HUES48 (cell line): Measurements from ENCODE around the gene MAP2K1.

ENCODE experiments used
- H3K27ac ChIP-seq: one replicate; pipeline ENCODE4 v1.7.0; 2013; ENCODE audit warnings: low read depth, low read length, inconsistent platforms
- H3K27me3 ChIP-seq: 2 replicates; pipeline ENCODE4 v1.6.1; 2013; ENCODE audit warnings: mild to moderate bottlenecking, low read length; ENCODE audit not compliant: control insufficient read depth, insufficient read depth
- H3K36me3 ChIP-seq: 2 replicates; pipeline ENCODE4 v1.6.1; 2013; ENCODE audit warnings: low read length; ENCODE audit not compliant: control insufficient read depth, insufficient read depth
- H3K4me1 ChIP-seq: 2 replicates; pipeline ENCODE4 v1.6.1; 2013; ENCODE audit warnings: mild to moderate bottlenecking, low read length; ENCODE audit not compliant: control insufficient read depth, insufficient read depth
- H3K4me3 ChIP-seq: 2 replicates; pipeline ENCODE4 v1.5.1; 2013; ENCODE audit warnings: mild to moderate bottlenecking, low read depth, low read length
- H3K9ac ChIP-seq: 2 replicates; pipeline ENCODE4 v1.6.1; 2013; ENCODE audit warnings: mild to moderate bottlenecking, low read depth, low read length, moderate library complexity
- H3K9me3 ChIP-seq: 2 replicates; pipeline ENCODE4 v1.6.1; 2013; ENCODE audit warnings: low read length; ENCODE audit not compliant: control insufficient read depth, insufficient read depth

Gene MAP2K1

DNA sequence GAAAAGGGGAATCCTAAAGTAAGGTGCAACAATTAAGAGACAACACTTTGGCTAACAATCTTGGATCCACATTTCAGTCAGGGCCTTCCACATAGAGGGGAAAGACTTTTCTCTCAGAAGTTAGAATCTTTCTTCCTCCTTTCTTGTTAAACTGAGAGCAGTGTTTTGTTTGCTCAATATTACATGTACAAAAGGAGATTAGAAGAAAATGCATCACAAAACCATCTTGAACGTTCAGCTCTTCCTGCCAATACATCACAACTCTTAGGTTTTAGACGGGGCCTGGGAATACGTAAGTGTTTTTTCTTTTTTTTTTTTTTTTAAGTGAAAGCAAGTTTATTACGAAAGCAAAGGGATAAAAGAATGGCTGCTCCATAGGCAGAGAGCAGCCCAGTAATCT lies 39.1 kb downstream of the MAP2K1 start:
- H3K27me3 ChIP-seq, result no peaks in the 10 kb centered on the region
- peaks cover 9% of the 10 kb centered on the region; the same call in 1 of the 2 replicates for H3K4me1 ChIP-seq
- no peak overlapping the region for H3K9ac ChIP-seq
- no peaks in the 10 kb centered on the region for H3K9me3 ChIP-seq
- H3K4me3 ChIP-seq, result no peak overlapping the region
- no peak overlapping the region for H3K27ac ChIP-seq
- no peaks in the 10 kb centered on the region for H3K36me3 ChIP-seq

DNA sequence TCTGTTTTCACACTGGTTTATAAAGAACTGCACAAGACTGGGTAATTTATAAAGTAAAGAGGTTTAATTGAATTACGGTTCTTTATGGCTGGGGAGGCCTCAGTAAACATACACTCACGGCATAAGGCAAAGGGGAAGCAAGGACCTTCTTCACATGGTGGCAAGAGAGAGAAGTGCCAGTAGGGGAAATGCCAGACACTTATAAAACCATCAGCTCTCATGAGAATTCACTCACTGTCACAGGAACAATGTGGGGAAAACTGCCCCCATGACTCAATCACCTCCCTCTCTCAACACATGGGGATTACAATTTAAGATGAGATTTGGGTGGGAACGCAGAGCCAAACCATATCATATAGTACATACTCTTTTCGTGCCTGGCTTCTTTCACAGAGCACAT lies 42.4 kb downstream of the MAP2K1 start:
- Histone ChIP-seq H3K4me3 (no peak overlapping the region), H3K36me3 (no peaks in the 10 kb centered on the region), H3K27me3 (no peaks in the 10 kb centered on the region), H3K27ac (no peak overlapping the region), H3K9me3 (no peaks in the 10 kb centered on the region), H3K4me1 (peaks cover 9% of the 10 kb centered on the region; the same call in 1 of the 2 replicates), H3K9ac (no peak overlapping the region)

DNA sequence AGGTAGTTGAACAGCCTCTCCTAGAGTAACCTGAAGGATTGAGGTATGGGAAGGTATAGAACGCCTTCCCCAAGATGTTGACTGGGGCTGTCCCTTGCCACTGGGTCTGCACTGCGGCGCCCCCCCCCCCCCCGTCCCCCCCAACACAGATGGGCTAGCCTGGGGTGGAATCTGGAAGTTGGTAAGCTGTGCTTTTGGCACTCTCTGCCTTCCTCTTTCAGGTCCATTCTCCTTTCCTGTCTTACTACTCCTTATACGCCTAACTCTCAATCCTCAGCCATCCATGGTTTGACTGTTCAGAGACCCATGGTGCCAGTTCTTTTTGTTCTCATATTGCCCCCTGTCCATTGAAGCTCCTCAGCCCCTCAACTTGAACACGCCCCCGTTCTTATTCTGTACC lies 42.8 kb downstream of the MAP2K1 start:
- Histone ChIP-seq H3K4me3 (no peak overlapping the region), H3K9me3 (no peaks in the 10 kb centered on the region), H3K27me3 (no peaks in the 10 kb centered on the region), H3K36me3 (no peaks in the 10 kb centered on the region), H3K9ac (no peak overlapping the region), H3K27ac (no peak overlapping the region), H3K4me1 (peaks cover 9% of the 10 kb centered on the region; the same call in 1 of the 2 replicates)

DNA sequence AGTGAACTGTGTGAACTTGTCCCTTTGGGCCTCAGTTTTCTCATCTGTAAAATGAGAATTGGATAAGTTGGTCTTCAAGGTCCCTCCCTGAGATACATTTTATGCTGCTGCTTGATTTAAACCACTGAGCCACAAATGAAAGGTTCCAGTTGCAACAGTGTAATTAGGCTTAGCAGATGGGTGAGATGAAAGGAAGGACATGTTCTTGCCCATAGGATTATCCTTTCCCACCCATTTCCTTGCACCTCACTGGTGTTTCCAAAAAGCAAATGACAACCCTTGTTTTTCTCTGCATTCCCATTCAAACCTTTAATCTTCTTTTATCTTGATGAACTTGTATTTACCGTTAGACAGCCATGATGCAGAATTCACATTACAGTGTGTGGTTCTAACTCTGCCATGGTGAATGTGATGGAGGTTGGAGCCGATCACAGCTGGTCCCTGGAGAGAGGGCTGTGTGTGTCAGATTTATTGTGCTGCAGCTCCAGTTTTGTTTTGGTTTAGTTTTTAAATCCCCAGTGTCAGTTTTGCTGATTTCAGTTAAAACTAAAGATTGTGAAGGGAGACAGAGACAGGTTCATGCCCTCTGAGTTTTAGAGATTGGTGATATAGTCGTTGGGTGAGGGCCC lies 44.0 kb downstream of the MAP2K1 start:
- peaks cover 9% of the 10 kb centered on the region; the same call in 1 of the 2 replicates for H3K4me1 ChIP-seq
- no peak overlapping the region for H3K9ac ChIP-seq
- H3K4me3 ChIP-seq, result no peak overlapping the region
- H3K27ac ChIP-seq, result no peak overlapping the region
- no peaks in the 10 kb centered on the region for H3K27me3 ChIP-seq
- H3K9me3 ChIP-seq, result no peaks in the 10 kb centered on the region
- peaks cover 3% of the 10 kb centered on the region for H3K36me3 ChIP-seq

DNA sequence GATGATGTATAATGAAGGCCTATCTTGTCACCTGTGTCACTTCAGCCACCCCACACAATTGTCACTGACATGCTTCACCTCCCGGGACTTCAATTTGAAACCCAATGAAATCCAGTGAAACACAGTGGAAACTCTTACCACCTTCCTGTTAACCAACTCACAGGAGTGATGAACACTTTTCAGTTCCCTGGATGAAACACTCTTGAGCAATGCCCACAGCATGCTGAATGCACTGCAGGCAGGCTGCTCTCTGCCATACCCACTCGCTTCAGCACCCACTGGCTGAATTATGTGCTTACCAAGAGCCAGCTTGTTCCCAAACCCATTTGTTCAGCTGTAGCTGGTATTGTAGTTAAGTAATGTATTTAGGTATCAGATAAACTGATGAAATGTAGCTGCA lies 47.0 kb downstream of the MAP2K1 start:
- no peaks in the 10 kb centered on the region for H3K27me3 ChIP-seq
- peaks cover 28% of the 10 kb centered on the region for H3K36me3 ChIP-seq
- H3K9ac ChIP-seq, result no peak overlapping the region
- H3K4me3 ChIP-seq, result no peak overlapping the region
- H3K4me1 ChIP-seq, result no peaks in the 10 kb centered on the region
- no peak overlapping the region for H3K27ac ChIP-seq
- H3K9me3 ChIP-seq, result no peaks in the 10 kb centered on the region

DNA sequence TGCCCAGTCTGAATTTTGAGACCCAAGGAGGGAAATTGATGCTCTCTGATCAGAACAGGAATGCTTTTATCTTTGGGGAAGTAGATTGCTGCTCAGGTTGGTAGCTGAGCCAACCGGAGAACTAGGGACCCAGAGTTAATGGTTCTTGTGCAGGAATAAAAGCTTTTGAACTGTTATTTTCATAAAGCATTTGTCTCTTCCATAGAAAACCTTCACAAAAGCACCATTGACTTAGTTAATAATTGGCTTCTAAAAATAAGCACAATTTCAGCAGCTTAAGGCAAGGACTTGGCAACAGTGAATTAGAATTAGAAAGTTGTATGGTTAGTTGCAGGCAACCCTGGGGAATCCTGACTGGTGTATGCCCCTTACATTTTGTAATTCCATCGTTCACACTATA lies 53.8 kb downstream of the MAP2K1 start:
- H3K4me1 ChIP-seq, result no peaks in the 10 kb centered on the region
- H3K9ac ChIP-seq, result no peak overlapping the region
- no peaks in the 10 kb centered on the region for H3K27me3 ChIP-seq
- H3K27ac ChIP-seq, result no peak overlapping the region
- peaks cover 84% of the 10 kb centered on the region for H3K36me3 ChIP-seq
- H3K4me3 ChIP-seq, result no peak overlapping the region
- H3K9me3 ChIP-seq, result no peaks in the 10 kb centered on the region

DNA sequence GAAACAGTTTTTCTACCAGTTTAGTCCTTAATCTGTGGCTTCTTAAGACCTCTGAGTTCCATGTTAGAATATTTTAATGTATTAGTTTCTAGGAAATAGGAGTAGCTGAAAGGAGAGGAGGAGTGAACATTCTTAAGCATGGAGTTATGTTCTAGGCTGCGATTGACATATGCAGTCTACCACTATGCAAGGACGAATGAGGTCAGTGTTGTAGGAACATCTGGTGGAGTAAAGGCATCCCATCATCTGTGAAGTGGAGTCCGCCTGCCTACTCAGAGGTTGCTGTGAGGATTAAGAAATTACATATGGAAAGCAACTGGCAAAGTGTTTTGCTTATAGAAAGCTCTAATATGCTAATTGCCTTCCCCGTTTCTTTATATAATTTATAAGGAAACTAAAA lies 65.7 kb downstream of the MAP2K1 start:
- no peaks in the 10 kb centered on the region for H3K9me3 ChIP-seq
- H3K4me1 ChIP-seq, result 0 out of 2 replicates have a peak, but pooled peaks cover 3% of the 10 kb centered on the region
- no peak overlapping the region for H3K9ac ChIP-seq
- H3K4me3 ChIP-seq, result no peak overlapping the region
- 0 out of 2 replicates have a peak, but pooled peaks cover 3% of the 10 kb centered on the region for H3K36me3 ChIP-seq
- no peak overlapping the region for H3K27ac ChIP-seq
- no peaks in the 10 kb centered on the region for H3K27me3 ChIP-seq

DNA sequence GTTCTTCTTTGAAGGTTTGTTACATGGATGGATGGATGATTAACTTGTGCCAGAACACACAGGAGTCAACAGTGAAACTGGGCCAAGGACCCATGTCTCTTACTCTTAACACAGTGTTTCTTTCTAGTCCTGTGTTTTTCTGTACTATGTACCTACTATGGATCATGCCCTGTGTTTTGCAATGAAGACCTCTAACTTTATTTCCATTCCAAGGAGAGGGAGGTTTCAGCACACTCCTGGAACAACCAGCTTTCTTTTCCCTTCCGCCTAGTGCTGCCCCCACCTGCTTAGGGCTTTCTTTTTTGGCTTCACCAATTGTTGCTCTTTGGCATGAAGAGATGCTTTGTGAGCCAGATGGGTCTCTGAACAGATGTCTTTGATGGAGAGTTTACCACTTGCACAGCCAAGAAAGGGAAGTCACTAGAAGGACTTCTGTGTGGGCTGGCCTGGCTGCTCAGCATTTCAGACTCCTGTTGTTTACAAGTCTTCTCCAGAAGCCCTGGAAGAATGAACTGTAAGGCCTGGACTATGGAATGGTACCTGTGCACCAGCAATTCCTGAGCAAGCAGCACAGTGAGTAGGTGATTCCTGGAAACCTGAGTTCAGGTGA lies 66.4 kb downstream of the MAP2K1 start:
- H3K36me3 ChIP-seq, result 0 out of 2 replicates have a peak, but pooled peaks cover 3% of the 10 kb centered on the region
- no peak overlapping the region for H3K9ac ChIP-seq
- H3K9me3 ChIP-seq, result no peaks in the 10 kb centered on the region
- H3K4me3 ChIP-seq, result no peak overlapping the region
- no peak overlapping the region for H3K27ac ChIP-seq
- H3K27me3 ChIP-seq, result no peaks in the 10 kb centered on the region
- H3K4me1 ChIP-seq, result peaks cover 8% of the 10 kb centered on the region; the same call in 1 of the 2 replicates

DNA sequence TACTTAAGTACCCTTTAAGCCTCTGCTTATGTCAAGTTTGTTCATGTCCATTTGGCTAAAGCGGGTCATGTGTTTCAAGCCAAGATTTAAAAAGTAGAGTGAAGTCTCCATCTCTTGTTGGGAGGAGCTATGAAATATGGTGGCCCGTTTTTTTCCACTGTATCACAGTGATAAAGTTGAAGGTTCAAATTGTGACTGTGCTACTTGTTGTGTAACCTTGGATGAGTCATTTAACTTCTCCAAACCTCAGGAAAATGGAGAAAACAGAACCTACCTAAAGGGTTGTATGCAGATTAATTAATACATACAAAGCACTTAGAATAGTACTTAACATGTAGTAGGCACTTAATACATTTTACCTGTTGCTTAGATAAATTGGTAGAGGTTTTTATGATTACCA lies 67.4 kb downstream of the MAP2K1 start:
- Histone ChIP-seq H3K4me1 (peaks cover 11% of the 10 kb centered on the region; the same call in 1 of the 2 replicates), H3K9ac (no peak overlapping the region), H3K27ac (no peak overlapping the region), H3K27me3 (no peaks in the 10 kb centered on the region), H3K36me3 (0 out of 2 replicates have a peak, but pooled peaks cover 3% of the 10 kb centered on the region), H3K4me3 (no peak overlapping the region), H3K9me3 (no peaks in the 10 kb centered on the region)

DNA sequence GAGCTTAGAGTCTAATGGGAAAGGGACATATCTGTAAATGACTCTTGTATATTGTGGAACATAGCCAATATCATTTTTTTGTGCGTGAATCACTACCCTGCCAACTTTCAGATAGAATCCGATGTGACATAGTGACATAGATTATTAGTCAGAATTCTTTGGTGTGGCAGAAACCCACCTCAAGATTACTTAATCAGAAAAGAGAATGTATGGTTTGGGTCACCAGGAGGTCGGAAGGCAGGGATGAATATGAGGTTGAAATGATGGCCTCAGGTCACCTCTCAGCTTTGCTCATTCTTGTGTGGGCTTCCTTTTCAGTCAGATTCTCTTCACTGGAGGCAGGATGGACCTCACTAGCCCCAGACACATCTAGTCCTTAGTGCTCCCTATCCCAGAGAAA lies 69.5 kb downstream of the MAP2K1 start:
- peaks cover 11% of the 10 kb centered on the region; the same call in 1 of the 2 replicates for H3K4me1 ChIP-seq
- no peaks in the 10 kb centered on the region for H3K27me3 ChIP-seq
- H3K36me3 ChIP-seq, result 0 out of 2 replicates have a peak, but pooled peaks cover 3% of the 10 kb centered on the region
- H3K9me3 ChIP-seq, result no peaks in the 10 kb centered on the region
- no peak overlapping the region for H3K9ac ChIP-seq
- no peak overlapping the region for H3K27ac ChIP-seq
- no peak overlapping the region for H3K4me3 ChIP-seq

DNA sequence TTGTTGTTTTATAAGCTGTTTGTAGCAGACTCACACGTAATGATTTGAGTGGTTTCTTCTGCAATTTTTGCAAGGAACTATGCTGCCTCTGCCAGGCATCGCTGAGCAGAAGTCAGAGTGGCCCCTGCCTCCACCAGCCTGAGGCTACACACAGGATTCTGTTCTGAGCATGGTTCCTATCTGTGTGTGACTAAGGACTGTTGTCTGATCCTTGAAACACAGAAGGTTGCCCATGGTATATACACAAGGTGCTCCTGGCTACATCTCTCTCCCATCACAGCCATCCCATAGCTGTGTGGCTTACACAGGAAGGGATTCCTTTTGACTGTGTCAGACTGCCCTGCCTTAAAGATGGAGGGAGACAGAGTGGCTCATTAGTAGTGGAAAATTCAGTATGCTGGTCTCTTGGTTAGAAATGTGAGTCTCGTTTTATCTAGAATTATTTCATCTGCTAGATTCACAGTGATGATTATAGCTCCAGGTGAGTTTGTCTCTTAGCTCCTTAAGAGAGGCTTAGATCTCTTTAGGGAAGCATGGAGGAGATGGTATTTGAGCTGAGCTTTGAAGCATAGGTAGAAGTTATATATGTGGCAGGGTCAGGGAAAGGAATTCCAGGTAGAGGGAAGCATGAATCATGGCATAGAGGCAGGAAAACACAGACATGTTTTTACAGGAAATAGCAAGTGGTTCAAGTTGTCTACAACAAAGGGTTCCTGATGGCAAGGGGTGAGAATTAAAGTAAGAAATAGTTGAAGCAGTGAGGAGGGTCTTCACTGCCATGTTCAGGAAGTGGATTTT lies 73.3 kb downstream of the MAP2K1 start:
- H3K9ac ChIP-seq, result no peak overlapping the region
- no peak overlapping the region for H3K4me3 ChIP-seq
- H3K9me3 ChIP-seq, result no peaks in the 10 kb centered on the region
- H3K27ac ChIP-seq, result no peak overlapping the region
- H3K36me3 ChIP-seq, result no peaks in the 10 kb centered on the region
- H3K27me3 ChIP-seq, result no peaks in the 10 kb centered on the region
- H3K4me1 ChIP-seq, result peaks cover 32% of the 10 kb centered on the region
